IMR-90 (cell line): ENCODE results near the gene WHRN.

Experiments
- CEBPB ChIP-seq: IDR thresholded peaks from 2 replicates; pipeline ENCODE4 v1.6.1; 2012; ENCODE audit warnings: low read depth, low read length, improper control_type of control experiment
- CHD1 ChIP-seq: IDR thresholded peaks from 2 replicates; pipeline ENCODE4 v1.6.1; 2012; ENCODE audit warnings: low read depth, low read length, improper control_type of control experiment
- CTCF ChIP-seq: conservative IDR thresholded peaks from 2 replicates; pipeline ENCODE4 v1.5.1; 2012; ENCODE audit warnings: mild to moderate bottlenecking, low read depth, low read length, improper control_type of control experiment
- ELK1 ChIP-seq: fragments of 150-350 bp; IDR thresholded peaks from 2 replicates; pipeline ENCODE4 v1.6.1; 2016; ENCODE audit warnings: low read depth, mild to moderate bottlenecking, low read length, moderate library complexity, borderline replicate concordance
- MAFK ChIP-seq: IDR thresholded peaks from 2 replicates; pipeline ENCODE4 v1.6.1; 2012; ENCODE audit warnings: low read depth, low read length, improper control_type of control experiment
- MXI1 ChIP-seq: IDR thresholded peaks from 2 replicates; pipeline ENCODE4 v1.6.1; 2012; ENCODE audit warnings: low read depth, mild to moderate bottlenecking, low read length, moderate library complexity, borderline replicate concordance
- POLR2A ChIP-seq: IDR thresholded peaks from 2 replicates; pipeline ENCODE4 v1.6.1; 2012; ENCODE audit warnings: mild to moderate bottlenecking, low read depth, low read length
- RAD21 ChIP-seq: IDR thresholded peaks from 2 replicates; pipeline ENCODE4 v1.6.1; 2012; ENCODE audit warnings: low read length, improper control_type of control experiment
- SMC3 ChIP-seq: fragments of 150-350 bp; IDR thresholded peaks from 2 replicates; pipeline ENCODE4 v1.6.1; 2016; ENCODE audit warnings: low read depth, mild to moderate bottlenecking, antibody characterized with exemption, low read length, moderate library complexity

GRCh38 chr9:114497236-114497635, 8.0 kb downstream of the WHRN start:
- no peak for TF ChIP-seq CTCF
- no peak for TF ChIP-seq CHD1
- no peak for TF ChIP-seq POLR2A
- TF ChIP-seq RAD21, result no peak
- TF ChIP-seq CEBPB, result no peak
- TF ChIP-seq ELK1, result no peak
- no peak for TF ChIP-seq MAFK
- no peak for TF ChIP-seq MXI1
- TF ChIP-seq SMC3, result no peak
